Mucosa of gallbladder (tissue), 1 donor: ENCODE measurements around the gene PCNT. TPM values are rescaled to one million over a fixed set of nuclear protein-coding genes. Genes with fewer than 3 reads are reported as not detected.
"Not testable (repeated sequence)": the region's sequence is repeated elsewhere in the genome, so short reads cannot be mapped to it uniquely, and the experiment has no call there.

Experiments
- DNase-seq: peaks from one replicate; pipeline ENCODE4 v3.0.0-alpha.2; 2020; ENCODE audit warnings: low spot score
- total RNA-seq: library from RNA; stranded (reverse); gene quantifications from one replicate; pipeline ENCODE4 v1.2.1, GENCODE V29; 2021
- donor health status: DM: no; HTN: no; CAD: no.

Gene PCNT
- total RNA-seq, 1 donor from 2014 or later: 31.0 TPM

DNA sequence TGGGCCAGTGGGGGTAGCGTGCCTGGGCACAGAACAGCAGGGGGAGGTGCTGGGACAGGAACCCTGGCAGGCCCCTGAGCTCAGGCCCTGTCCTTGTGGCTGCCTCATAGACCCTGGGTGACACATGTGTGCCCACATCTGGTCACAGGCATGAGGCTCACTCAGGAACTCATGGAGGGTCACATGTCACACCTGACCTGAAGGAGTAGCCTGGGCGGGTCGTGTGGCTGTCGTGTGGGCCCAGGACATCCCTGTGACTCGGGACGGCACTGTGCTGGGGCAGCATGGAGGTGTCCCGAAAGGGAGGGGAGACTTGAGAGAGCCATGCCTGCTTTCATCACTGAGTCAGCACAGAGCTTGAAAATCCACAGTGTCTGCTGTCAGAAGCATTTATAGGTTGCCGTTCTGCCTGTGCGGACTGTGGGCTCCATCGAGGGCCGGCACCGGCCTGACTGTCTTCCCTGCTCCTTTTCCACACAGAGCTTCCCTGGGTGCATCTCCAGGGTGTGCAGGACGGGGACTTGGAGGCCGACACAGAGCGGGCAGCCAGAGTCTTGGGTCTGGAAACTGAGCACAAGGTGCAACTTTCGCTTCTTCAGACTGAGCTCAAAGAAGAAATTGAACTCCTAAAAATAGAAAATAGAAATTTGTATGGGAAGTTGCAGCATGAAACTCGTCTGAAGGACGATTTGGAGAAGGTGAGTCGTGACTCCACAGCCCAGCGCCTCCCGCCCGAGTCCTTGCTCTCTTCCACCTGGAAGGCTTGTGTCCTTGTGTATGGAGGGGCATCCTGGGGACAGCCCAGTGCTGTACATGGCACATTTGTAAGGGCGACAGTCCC is 32.8 kb downstream of the PCNT start:
- no peak for DNase-seq

DNA sequence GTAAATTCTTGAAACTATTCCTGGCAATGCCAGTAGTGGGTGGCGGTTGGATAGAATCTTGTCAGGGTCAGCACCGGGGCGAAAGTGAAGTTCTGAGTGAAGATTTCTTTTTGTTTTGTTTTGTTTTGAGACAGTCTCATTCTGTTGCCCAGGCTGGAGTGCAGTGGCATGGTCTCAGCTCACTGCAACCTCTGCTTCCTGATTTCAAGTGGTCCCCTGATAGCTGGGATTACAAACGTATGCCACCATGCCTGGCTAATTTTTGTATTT is 33.3 kb downstream of the PCNT start:
- no peak for DNase-seq

- no peak for DNase-seq
Observed at GRCh38 chr21:46357684-46358425, 33.9 kb downstream of the PCNT start.

DNA sequence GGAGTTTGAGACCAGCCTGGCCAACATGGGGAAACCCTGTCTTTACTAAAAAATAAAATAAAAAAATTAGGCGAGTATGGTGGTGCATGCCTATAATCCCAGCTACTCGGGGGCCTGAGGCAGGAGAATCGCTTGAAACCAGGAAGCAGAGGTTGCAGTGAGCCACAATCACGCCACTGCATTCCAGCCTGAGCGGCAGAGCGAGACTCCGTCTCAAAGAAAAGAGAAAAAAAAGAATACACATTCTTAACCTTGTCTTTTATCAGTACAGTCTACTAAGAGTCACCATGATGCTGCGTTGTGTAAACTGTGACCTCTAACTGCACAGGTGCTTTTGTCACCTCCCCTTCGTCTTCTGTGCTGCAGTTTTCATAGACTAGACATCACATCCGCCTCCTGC is 37.2 kb downstream of the PCNT start:
- DNase-seq: no peak

DNA sequence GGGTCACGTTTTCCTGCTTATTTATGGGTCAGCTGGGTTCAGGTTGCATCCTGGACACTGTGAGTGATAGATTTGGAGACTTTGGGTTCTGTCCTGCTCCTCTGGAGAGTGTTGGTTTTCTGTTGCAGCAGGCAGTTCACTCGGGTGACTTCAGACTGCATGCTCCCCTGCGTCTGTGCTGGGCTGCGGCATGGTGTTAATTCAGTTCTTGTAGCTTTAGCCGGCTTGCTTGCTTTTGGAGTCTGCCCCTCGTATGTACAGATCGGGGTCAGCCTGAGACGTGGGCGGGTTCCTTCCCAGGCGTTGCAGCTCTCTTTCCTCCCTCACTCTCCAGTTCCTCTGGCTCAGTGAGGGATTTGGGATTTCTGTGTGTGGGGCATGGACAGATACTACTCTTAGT is 38.0 kb downstream of the PCNT start:
- DNase-seq: no peak

- DNase-seq: no peak
Observed at GRCh38 chr21:46362946-46363345, 39.0 kb downstream of the PCNT start.

GRCh38 chr21:46363698-46364097 is 39.7 kb downstream of the PCNT start:
- no peak for DNase-seq

GRCh38 chr21:46366091-46366490 is 42.1 kb downstream of the PCNT start:
- DNase-seq: no peak

DNA sequence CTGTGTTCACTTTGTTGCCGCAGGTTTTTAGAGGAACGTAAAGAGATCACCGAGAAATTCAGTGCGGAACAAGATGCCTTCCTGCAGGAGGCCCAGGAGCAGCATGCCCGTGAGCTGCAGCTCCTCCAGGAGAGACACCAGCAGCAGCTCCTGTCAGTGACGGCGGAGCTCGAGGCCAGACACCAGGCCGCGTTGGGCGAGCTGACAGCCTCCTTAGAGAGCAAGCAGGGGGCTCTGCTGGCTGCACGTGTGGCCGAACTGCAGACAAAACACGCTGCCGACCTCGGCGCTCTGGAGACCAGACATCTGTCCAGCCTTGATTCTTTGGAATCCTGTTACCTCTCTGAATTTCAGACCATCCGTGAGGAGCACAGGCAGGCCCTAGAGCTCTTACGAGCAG is 42.6 kb downstream of the PCNT start:
- no peak for DNase-seq

- DNase-seq: no peak
Observed at GRCh38 chr21:46366966-46367365, 43.0 kb downstream of the PCNT start.

DNA sequence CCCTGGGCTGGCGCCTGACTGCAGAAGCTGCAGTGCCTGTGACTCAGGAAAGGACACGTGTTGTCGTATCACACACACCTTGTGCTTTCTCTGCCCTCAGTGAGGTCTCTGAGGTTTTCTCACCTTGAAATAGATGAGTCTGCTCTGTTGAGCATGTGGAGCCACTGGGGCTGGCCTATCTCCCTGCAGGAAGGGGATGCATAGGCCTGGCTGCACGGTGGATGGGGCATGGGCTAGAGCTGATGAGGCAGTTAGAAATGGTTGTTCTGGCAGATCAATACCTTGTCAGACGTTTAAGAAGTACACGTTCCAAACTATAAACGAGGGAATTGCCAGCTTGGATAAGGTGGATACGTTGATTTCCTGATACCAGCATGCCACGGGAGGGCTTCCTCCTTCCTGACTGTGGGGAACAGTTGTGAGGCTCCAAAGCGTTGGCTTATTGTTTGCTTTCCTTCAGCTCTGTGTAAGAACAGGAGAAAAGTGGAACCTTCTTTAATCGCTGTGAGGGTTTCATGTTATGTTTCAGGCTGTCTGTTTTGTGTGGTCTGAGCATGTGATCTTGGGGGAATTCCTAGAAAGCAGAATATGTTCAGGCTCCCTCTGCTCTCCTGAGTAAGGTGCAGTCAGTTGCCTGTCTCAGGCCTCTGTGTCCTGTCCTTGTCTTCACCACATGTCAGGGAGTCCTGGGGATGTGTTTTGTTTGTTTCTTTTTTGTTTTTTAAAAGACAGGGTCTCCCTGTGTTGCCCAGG is 44.8 kb downstream of the PCNT start:
- DNase-seq: no peak

DNA sequence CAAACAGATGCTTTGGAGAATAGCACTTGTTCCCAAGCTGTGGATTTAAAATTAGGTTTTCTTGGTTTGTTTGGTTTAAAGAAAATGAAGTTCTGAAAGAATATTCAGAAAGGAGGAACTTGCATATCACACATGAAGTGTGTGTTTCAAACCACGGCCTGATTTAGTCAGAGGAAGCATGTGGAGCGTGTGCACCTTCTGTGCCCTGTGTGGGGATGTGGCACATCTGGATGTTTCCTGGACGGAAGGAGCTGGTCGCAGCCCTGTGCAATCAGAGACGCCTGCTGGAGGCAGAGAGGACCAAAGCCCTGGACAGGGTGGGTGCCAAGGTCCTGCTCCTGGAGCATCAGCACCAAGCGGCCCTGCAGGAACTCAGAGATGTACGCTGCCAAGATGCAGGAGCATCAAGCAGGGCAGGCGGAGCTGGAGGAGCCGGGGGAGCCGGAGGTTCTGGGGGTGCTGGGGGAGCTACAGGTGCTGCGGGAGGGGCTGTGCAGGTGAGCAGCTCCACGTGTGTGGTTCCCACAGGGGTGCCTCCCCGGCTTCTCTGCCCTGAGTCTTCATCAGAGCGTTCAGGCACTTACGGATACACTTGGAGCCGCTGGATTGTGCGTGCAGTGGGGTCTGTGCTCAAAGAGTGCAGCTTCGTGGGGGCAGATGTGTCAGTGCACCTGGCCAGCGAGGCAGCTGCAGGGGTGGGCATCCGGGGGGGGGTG is 45.7 kb downstream of the PCNT start:
- DNase-seq: no peak

DNA sequence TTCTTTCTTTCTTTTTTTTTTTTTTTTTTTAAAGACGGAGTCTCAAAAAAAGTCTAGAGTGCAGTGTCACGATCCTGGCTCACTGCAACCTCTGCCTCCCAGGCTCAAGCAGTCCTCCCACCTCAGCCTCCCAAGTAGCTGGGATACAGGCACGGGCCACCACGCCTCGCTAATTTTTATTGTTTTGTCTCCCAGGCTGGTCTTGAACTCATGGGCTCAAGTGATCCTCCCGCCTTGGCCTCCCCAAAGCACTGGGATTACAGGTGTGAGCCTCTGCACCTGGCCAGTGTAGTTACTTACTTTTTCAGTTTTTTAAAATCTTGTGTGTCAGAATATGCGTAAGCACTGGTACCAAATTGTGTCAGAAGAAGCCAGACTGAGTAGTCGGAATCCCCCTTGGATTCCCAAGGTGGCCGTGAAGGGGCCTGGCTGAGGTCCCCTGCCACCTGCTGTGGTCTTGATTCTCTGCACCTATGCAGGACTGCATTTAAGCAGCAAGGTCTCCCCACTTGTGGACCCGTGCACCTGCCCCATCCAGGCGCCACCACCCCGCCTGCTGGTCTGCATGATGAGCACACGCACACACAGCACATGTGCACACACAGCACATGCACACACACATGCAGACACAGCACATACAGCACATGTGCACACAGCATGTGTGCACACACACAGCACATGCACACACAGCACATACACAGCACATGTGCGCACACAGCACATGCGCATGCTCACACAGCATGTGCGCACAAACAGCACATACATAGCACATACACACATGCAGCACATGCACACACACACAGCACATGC is 47.5 kb downstream of the PCNT start:
- no peak for DNase-seq

DNA sequence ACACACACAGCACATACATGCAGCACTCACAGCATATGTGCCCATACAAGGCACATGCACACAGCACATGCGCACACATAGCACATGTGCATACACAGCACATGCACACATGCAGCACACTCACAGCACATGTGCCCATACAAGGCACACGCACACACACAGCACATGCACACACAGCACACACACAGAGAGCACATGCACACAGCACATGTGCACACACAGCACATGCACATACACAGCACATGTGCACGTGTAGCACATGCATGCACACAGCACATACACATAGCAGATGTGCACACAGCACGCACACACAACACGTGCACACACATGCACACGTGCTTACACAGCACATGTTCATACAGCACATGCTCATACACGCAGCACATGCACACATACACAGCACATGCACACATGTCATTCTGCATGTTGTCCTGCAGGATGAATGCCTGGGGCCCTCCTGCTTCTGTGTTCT is 48.1 kb downstream of the PCNT start:
- no peak for DNase-seq

GRCh38 chr21:46372947-46373346 is 49.0 kb downstream of the PCNT start:
- DNase-seq: not testable (repeated sequence)

DNA sequence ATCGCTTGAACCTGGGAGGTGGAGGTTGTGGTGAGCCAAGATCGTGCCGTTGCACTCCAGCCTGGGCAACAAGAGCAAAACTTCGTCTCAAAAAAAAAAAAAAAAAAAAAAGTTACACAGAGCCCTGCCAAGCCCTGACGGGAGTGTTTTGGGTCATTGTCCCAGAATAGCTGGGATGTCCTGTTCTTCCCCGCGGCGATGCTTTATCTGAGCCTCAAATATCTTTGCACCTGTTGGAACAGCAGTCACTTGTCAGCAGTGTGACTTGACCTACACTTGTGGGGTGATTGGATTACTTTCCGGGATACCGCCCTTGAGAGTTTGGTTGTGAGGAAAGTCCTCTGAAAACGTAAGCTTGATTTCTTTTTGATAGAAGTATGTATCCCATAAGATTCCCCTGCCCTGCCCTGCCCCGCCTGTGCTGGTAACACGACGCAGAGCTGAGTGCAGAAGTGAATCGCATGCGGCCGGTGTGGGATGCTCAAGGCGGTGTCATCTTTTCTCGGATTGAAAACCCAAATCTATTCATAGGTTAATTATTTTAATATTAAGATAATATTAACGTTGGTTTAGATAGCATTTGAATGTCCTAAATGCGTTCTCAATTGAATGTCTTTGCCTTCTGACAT is 50.9 kb downstream of the PCNT start:
- no peak for DNase-seq

DNA sequence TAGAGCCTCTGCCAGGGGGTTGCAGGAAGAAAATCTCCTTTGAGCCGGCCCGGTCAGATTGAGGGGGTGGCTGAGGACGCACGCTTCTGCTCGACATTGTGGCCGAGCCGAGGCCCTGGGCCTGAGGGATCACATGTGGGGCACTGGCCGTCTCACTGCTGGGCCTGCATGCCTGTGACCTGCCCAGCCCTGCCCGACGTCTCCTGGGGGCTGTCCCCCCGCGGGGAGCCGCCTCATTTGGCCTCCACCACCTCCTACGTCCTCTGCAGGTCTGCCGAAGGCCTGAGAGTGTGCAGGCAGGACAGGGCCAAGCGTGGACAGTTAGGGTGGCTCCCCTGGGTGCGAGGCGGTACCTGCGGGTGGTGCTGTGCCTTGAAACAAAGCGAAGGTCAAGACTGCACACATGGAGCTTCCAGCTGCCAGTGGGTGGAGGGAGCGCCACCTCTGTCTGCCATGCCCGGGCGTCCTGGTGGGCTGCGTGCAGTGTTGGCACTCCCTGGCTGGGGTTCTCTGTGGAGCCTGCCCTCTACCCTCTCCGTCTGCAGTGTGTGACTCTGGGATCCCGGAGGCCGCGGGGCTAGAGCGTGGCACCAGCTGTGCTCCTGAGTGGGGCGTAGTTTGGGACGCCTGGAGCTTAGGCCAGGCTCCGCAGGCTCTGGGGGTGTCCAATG is 51.7 kb downstream of the PCNT start:
- DNase-seq: no peak

DNA sequence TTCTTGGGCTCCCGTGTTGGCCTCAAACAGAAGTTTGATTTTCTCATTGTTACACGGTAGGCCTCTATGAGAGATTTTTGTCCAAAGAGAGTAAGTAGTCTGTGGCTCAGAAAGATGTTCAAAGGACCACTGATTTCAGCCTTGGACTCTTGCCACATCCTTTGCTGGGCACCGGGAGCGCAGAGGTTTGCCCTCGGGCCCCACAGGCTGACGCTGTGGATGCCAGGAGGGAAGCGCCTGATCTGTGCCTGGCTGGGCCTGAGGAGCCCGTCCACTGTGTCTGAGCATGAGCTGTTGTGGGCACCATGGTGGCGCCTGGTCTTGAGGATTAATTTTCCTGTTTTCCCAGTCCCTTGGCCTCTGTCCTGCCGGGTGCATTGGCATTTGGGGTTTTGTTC is 52.3 kb downstream of the PCNT start:
- DNase-seq: no peak

- DNase-seq: no peak
Observed at GRCh38 chr21:46376856-46377453, 53.0 kb downstream of the PCNT start.

DNA sequence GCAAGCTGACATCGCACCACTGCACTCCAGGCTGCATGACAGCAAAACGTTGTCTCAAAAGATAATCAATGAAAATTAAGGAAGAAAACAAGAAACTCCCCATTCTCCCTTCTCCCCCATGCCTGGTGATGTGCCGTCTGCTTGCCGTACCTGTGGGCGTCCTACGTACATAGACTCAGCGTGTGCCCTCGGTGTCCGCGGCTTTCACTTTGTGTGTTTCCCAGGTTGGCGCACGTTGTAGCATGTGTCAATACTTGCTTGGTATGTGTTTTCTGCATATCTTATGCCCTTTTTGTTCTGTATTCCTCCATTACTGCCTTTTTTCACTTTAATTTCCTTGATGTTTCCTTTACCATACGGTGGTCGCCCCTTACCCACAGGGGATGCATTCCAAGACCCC is 53.8 kb downstream of the PCNT start:
- no peak for DNase-seq
